HCT116 (cell line): ENCODE data around the gene TYR. TPM values are rescaled to one million over a fixed set of nuclear protein-coding genes. Genes with fewer than 3 reads are reported as not detected.
"Not testable (repeated sequence)": the region's sequence is repeated elsewhere in the genome, so short reads cannot be mapped to it uniquely, and the experiment has no call there.

Source experiments
- ATAC-seq: fragments of 200-7000 bp; cut with Tn5 transposase; 2 replicates; pipeline ENCODE4 v1.9.1; 2020; ENCODE audit warnings: mild to moderate bottlenecking, moderate library complexity
- BruUV-seq: library from RNA; stranded (reverse); fragments of 400-500 nt; replicated peaks from 2 replicates; lab custom pipeline; 2021; lab: Mats Ljungman, UMichigan
- CTCF ChIA-PET: fragments of 300-600 bp; sonication (Branson Sonifier 250); formaldehyde crosslinking; loops from one replicate; lab custom pipeline; 2021; ENCODE audit warnings: antibody characterized with exemption; lab: Charles Lee
- POLR2A ChIA-PET: fragments of 300-600, 350-600 bp; sonication (Branson Sonifier 250); formaldehyde crosslinking; loops from one replicate; lab custom pipeline; 2021; ENCODE audit warnings: antibody characterized with exemption; lab: Charles Lee
- RAD21 ChIA-PET, 2 experiments: fragments of 300-600 bp; sonication (Branson Sonifier 250); formaldehyde crosslinking; loops; one replicate each; lab custom pipeline; 2023; ENCODE audit warnings: low total read pairs in 2 of 2; ENCODE audit not compliant: uncharacterized antibody in 2 of 2, unreplicated experiment in 2 of 2, low non-redundant PET in 1 of 2; lab: Charles Lee
- DNase-seq: peaks from one replicate; pipeline ENCODE4 v3.0.0-alpha.2; 2010; ENCODE audit warnings: low read depth, low spot score
- H2AFZ ChIP-seq: fragments of 200-600 bp; shearing (Covaris generic), sonication (generic); 2 replicates; pipeline ENCODE4 v1.6.1; 2017; ENCODE audit warnings: low read depth, mixed run types, mixed read lengths, antibody characterized with exemption, low read length; ENCODE audit not compliant: poor library complexity, severe bottlenecking
- H3K27ac ChIP-seq: 2 replicates; pipeline ENCODE4 v1.5.1; 2012; ENCODE audit warnings: low read depth, low read length
- H3K27me3 ChIP-seq: fragments of 200-600 bp; sonication (generic); 2 replicates; pipeline ENCODE4 v1.6.1; 2016; ENCODE audit warnings: mixed run types, low read length, mixed read lengths; ENCODE audit not compliant: insufficient read depth
- H3K36me3 ChIP-seq, 2 experiments: fragments of 200-500 bp in 1 of 2; fragments of 200-600 bp in 1 of 2; sonication (Bioruptor generic) in 1 of 2; sonication (generic) in 1 of 2; 2 replicates each; pipeline versions ENCODE4 v1.5.1 to v1.6.1; 2014 to 2016; ENCODE audit warnings: low read length in 2 of 2, inconsistent platforms in 1 of 2, mixed read lengths in 1 of 2, mixed run types in 1 of 2; ENCODE audit not compliant: insufficient read depth in 2 of 2, control insufficient read depth in 1 of 2
- H3K4me1 ChIP-seq, 2 experiments: fragments of 200-600 bp in 1 of 2; sonication (generic) in 1 of 2; 2 replicates each; pipeline versions ENCODE4 v1.5.1 to v1.6.1; 2012 to 2017; ENCODE audit warnings: low read length in 2 of 2, inconsistent platforms in 1 of 2, mild to moderate bottlenecking in 1 of 2, mixed read lengths in 1 of 2, mixed run types in 1 of 2, moderate library complexity in 1 of 2; ENCODE audit not compliant: insufficient read depth in 2 of 2, control insufficient read depth in 1 of 2
- H3K4me2 ChIP-seq: fragments of 200-600 bp; sonication (generic); 2 replicates; pipeline ENCODE4 v1.6.1; 2017; ENCODE audit warnings: mixed run types, low read length, mixed read lengths
- H3K4me3 ChIP-seq, 2 experiments: fragments of 200-600 bp in 1 of 2; sonication (generic) in 1 of 2; replicated peaks in 1 of 2; 2 replicates each; pipeline ENCODE4 v1.5.1; 2011 to 2016; ENCODE audit warnings: low read length in 2 of 2, control low read depth in 1 of 2, low read depth in 1 of 2, mild to moderate bottlenecking in 1 of 2, mixed read lengths in 1 of 2, mixed run types in 1 of 2
- H3K79me2 ChIP-seq: fragments of 200-600 bp; sonication (generic); 2 replicates; pipeline ENCODE4 v1.6.1; 2017; ENCODE audit warnings: mild to moderate bottlenecking, mixed run types, low read length, moderate library complexity, mixed read lengths; ENCODE audit not compliant: insufficient read depth
- H3K9ac ChIP-seq: fragments of 200-600 bp; sonication (generic); 2 replicates; pipeline ENCODE4 v1.6.1; 2016; ENCODE audit warnings: low read length, mixed read lengths
- H3K9me2 ChIP-seq: fragments of 200-600 bp; sonication (generic), shearing (Covaris generic); 2 replicates; pipeline ENCODE4 v1.6.1; 2017; ENCODE audit warnings: mixed run types, mild to moderate bottlenecking, moderate library complexity; ENCODE audit not compliant: insufficient read depth
- H3K9me3 ChIP-seq, 2 experiments: fragments of 200-500 bp in 1 of 2; fragments of 200-600 bp in 1 of 2; sonication (Bioruptor generic) in 1 of 2; sonication (generic) in 1 of 2; 2 replicates each; pipeline ENCODE4 v1.6.1; 2014 to 2017; ENCODE audit warnings: low read length in 2 of 2, mixed read lengths in 2 of 2, inconsistent platforms in 1 of 2, low read depth in 1 of 2, mild to moderate bottlenecking in 1 of 2, mixed run types in 1 of 2, moderate library complexity in 1 of 2; ENCODE audit not compliant: control insufficient read depth in 1 of 2, insufficient read depth in 1 of 2
- H4K20me1 ChIP-seq: fragments of 200-600 bp; sonication (generic), shearing (Covaris generic); 2 replicates; pipeline ENCODE4 v1.6.1; 2017; ENCODE audit warnings: mixed run types, mild to moderate bottlenecking, moderate library complexity; ENCODE audit not compliant: insufficient read depth
- ATF3 ChIP-seq: IDR thresholded peaks from 2 replicates; pipeline ENCODE4 v1.6.1; 2012
- CBX3 ChIP-seq: IDR thresholded peaks from 2 replicates; pipeline ENCODE4 v1.6.1; 2012; ENCODE audit warnings: low read depth
- CEBPB ChIP-seq: IDR thresholded peaks from 2 replicates; pipeline ENCODE4 v1.6.1; 2012; ENCODE audit warnings: low read depth
- EGR1 ChIP-seq: IDR thresholded peaks from 2 replicates; pipeline ENCODE4 v1.6.1; 2012; ENCODE audit warnings: low read depth
- ELF1 ChIP-seq: IDR thresholded peaks from 2 replicates; pipeline ENCODE4 v1.6.1; 2012; ENCODE audit warnings: low read depth, borderline replicate concordance
- EZH2 ChIP-seq: fragments of 200-600 bp; sonication (generic); IDR thresholded peaks from 2 replicates; pipeline ENCODE4 v1.6.1; 2017; ENCODE audit warnings: antibody characterized with exemption, mixed run types
- FOSL1 ChIP-seq: IDR thresholded peaks from 2 replicates; pipeline ENCODE4 v1.6.1; 2012; ENCODE audit warnings: low read depth
- REST ChIP-seq: IDR thresholded peaks from 2 replicates; pipeline ENCODE4 v1.6.1; 2012; ENCODE audit warnings: low read depth
- SP1 ChIP-seq: IDR thresholded peaks from 2 replicates; pipeline ENCODE4 v1.6.1; 2012; ENCODE audit warnings: low read depth
- YY1 ChIP-seq: IDR thresholded peaks from 2 replicates; pipeline ENCODE4 v1.6.1; 2011; ENCODE audit warnings: low read length, low read depth, moderate library complexity, mild to moderate bottlenecking; ENCODE audit not compliant: insufficient replicate concordance; ENCODE audit errors: extremely low read depth
- ZFX ChIP-seq: fragments of 450-650 bp; IDR thresholded peaks from 2 replicates; pipeline ENCODE4 v1.6.1; 2017
- ZNF274 ChIP-seq: fragments of 200-500 bp; sonication (Bioruptor generic); IDR thresholded peaks from 2 replicates; pipeline ENCODE4 v1.6.1; 2014; ENCODE audit warnings: mild to moderate bottlenecking, low read depth, low read length, inconsistent platforms
- intact Hi-C: fragments of 100-400 bp; cut with micrococcal nuclease; formaldehyde crosslinking; loops from 2 replicates; pipeline ENCODE4 v1.10.0; 2022
- total RNA-seq: library from RNA; stranded (reverse); gene quantifications from one replicate; pipeline ENCODE4 v1.2.1, GENCODE V29; 2021; ENCODE audit not compliant: unreplicated experiment
- TF ChIP-seq, protein P1 (sequence below), 3 experiments: fragments of 200-600 bp in 1 of 3; sonication (generic) in 1 of 3; IDR thresholded peaks in 2 of 3; conservative IDR thresholded peaks in 1 of 3; 2 replicates each; pipeline ENCODE4 v1.5.1; 2012 to 2017; ENCODE audit warnings: low read depth in 2 of 3, low read length in 2 of 3, antibody characterized with exemption in 1 of 3, borderline replicate concordance in 1 of 3, control low read depth in 1 of 3, mild to moderate bottlenecking in 1 of 3, mixed read lengths in 1 of 3, mixed run types in 1 of 3, moderate library complexity in 1 of 3; ENCODE audit not compliant: insufficient read depth in 1 of 3
- TF ChIP-seq, protein P2 (sequence below): IDR thresholded peaks from 2 replicates; pipeline ENCODE4 v1.6.1; 2012

TYR gene
- total RNA-seq, 1 experiment from 2014 or later, result not detected

- H2AFZ ChIP-seq, result no peak overlapping the region
- ChIA-PET RAD21 (no interaction called here), CTCF (no interaction called here), POLR2A (no interaction called here)
- no peaks in the 10 kb centered on the region for H3K79me2 ChIP-seq
- ATAC-seq (no peak), DNase-seq (no peak)
- no peak overlapping the region for H3K4me2 ChIP-seq
- no peaks in the 10 kb centered on the region for H3K27me3 ChIP-seq
- no peaks in the 10 kb centered on the region for H3K36me3 ChIP-seq
- H3K9ac ChIP-seq, result no peak overlapping the region
- intact Hi-C loops, result no loop called here
- H3K4me3 ChIP-seq, result no peak overlapping the region
- H3K4me1 ChIP-seq, result no peaks in the 10 kb centered on the region
- H3K27ac ChIP-seq, result no peak overlapping the region
- no peaks in the 10 kb centered on the region for H3K9me2 ChIP-seq
- TF ChIP-seq ZNF274 (no peak), EGR1 (no peak), ELF1 (no peak), CBX3 (no peak), EZH2 (no peak), SP1 (no peak), REST (no peak), FOSL1 (no peak), YY1 (no peak), ZFX (no peak), CEBPB (no peak), ATF3 (no peak)
- TF ChIP-seq, protein P1, sequence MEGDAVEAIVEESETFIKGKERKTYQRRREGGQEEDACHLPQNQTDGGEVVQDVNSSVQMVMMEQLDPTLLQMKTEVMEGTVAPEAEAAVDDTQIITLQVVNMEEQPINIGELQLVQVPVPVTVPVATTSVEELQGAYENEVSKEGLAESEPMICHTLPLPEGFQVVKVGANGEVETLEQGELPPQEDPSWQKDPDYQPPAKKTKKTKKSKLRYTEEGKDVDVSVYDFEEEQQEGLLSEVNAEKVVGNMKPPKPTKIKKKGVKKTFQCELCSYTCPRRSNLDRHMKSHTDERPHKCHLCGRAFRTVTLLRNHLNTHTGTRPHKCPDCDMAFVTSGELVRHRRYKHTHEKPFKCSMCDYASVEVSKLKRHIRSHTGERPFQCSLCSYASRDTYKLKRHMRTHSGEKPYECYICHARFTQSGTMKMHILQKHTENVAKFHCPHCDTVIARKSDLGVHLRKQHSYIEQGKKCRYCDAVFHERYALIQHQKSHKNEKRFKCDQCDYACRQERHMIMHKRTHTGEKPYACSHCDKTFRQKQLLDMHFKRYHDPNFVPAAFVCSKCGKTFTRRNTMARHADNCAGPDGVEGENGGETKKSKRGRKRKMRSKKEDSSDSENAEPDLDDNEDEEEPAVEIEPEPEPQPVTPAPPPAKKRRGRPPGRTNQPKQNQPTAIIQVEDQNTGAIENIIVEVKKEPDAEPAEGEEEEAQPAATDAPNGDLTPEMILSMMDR (IDR thresholded peaks at IDR 0.05 in 2 of 3, conservative IDR thresholded peaks at IDR 0.05 in 1 of 3; ENCODE audit: borderline replicate concordance in 1 of 3, insufficient read depth in 1 of 3, low read depth in 2 of 3, low read length in 2 of 3), result no peak
- TF ChIP-seq, protein P2, sequence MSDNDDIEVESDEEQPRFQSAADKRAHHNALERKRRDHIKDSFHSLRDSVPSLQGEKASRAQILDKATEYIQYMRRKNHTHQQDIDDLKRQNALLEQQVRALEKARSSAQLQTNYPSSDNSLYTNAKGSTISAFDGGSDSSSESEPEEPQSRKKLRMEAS, result no peak
- BruUV-seq, result no TSS peak
- H4K20me1 ChIP-seq, result no peaks in the 10 kb centered on the region
- no peaks in the 10 kb centered on the region for H3K9me3 ChIP-seq
Observed at GRCh38 chr11:89249196-89249595, 71.5 kb downstream of the TYR start.

- ATAC-seq, intact Hi-C loops, H3K4me3 ChIP-seq, H3K27ac ChIP-seq, H3K36me3 ChIP-seq, H2AFZ ChIP-seq, H4K20me1 ChIP-seq, H3K9ac ChIP-seq, H3K27me3 ChIP-seq, BruUV-seq, RAD21 ChIA-PET, H3K4me1 ChIP-seq, CTCF ChIA-PET, H3K4me2 ChIP-seq, H3K79me2 ChIP-seq, H3K9me2 ChIP-seq, POLR2A ChIA-PET, DNase-seq, H3K9me3 ChIP-seq: not testable (repeated sequence)
Observed at GRCh38 chr11:89261483-89261882, 83.8 kb downstream of the TYR start.
